H1 (cell line): Measurements from ENCODE around the gene NXPH3. TPM values are rescaled to one million over a fixed set of nuclear protein-coding genes. Genes with fewer than 3 reads are reported as not detected.

ENCODE experiments used
- CTCF ChIA-PET: fragments of 300-600 bp; sonication (Branson Sonifier 250); formaldehyde crosslinking; loops from one replicate; lab custom pipeline; 2021; ENCODE audit not compliant: partially characterized antibody; lab: Charles Lee
- POLR2A ChIA-PET: fragments of 300-600 bp; sonication (Branson Sonifier 250); formaldehyde crosslinking; loops from one replicate; lab custom pipeline; 2021; ENCODE audit warnings: inconsistent platforms; ENCODE audit not compliant: partially characterized antibody; lab: Charles Lee
- DNase-seq, 2 experiments: peaks; one replicate each; pipeline versions ENCODE4 v3.0.0 to v3.0.0-alpha.2; 2010 to 2022; ENCODE audit warnings: low spot score in 2 of 2, low read depth in 1 of 2, mixed read lengths in 1 of 2
- FAIRE-seq: peaks from 2 replicates; lab custom pipeline; 2011; peaks lifted over from hg19 to GRCh38; lab: Jason Lieb, UNC
- H2AFZ ChIP-seq: 2 replicates; pipeline ENCODE4 v1.8.1; 2012; ENCODE audit warnings: low read length, inconsistent platforms
- H2AK5ac ChIP-seq: 2 replicates; pipeline ENCODE4 v1.6.1; 2013; ENCODE audit warnings: low read depth, low read length
- H2BK120ac ChIP-seq: replicated peaks from 2 replicates; pipeline ENCODE3; 2013; ENCODE audit warnings: low read depth, low read length, inconsistent platforms
- H2BK12ac ChIP-seq: 2 replicates; pipeline ENCODE4 v1.6.1; 2013; ENCODE audit warnings: low read depth, low read length
- H2BK15ac ChIP-seq: 2 replicates; pipeline ENCODE4 v1.6.1; 2013; ENCODE audit warnings: low read length
- H2BK20ac ChIP-seq: 2 replicates; pipeline ENCODE4 v1.6.1; 2013; ENCODE audit warnings: low read length
- H2BK5ac ChIP-seq: 2 replicates; pipeline ENCODE4 v1.6.1; 2013; ENCODE audit warnings: low read depth, low read length
- H3K14ac ChIP-seq: 2 replicates; pipeline ENCODE4 v1.6.1; 2013; ENCODE audit warnings: inconsistent platforms; ENCODE audit not compliant: insufficient read length
- H3K18ac ChIP-seq: 2 replicates; pipeline ENCODE4 v1.6.1; 2013; ENCODE audit warnings: low read length; ENCODE audit errors: extremely low read depth
- H3K23ac ChIP-seq: 2 replicates; pipeline ENCODE4 v1.6.1; 2013; ENCODE audit warnings: inconsistent platforms; ENCODE audit not compliant: insufficient read length
- H3K23me2 ChIP-seq: 2 replicates; pipeline ENCODE4 v1.6.1; 2013; ENCODE audit warnings: low read depth, low read length
- H3K27ac ChIP-seq: 2 replicates; pipeline ENCODE4 v1.6.1; 2011; ENCODE audit warnings: low read depth, low read length, inconsistent platforms
- H3K27me3 ChIP-seq, 4 experiments: replicated peaks in 1 of 4; 1 replicate in 1 of 4; 2 replicates in 3 of 4; pipeline versions ENCODE4 v1.6.1 to v1.8.1; 2011 to 2013; ENCODE audit warnings: low read length in 3 of 4, mild to moderate bottlenecking in 3 of 4, inconsistent platforms in 2 of 4, mixed read lengths in 2 of 4, moderate library complexity in 1 of 4; ENCODE audit not compliant: control insufficient read depth in 3 of 4, insufficient read depth in 3 of 4; ENCODE audit errors: extremely low read depth in 1 of 4
- H3K36me3 ChIP-seq, 4 experiments: 2 replicates each; pipeline versions ENCODE4 v1.6.1 to v1.8.1; 2011 to 2013; ENCODE audit warnings: mild to moderate bottlenecking in 4 of 4, low read length in 3 of 4, moderate library complexity in 2 of 4, control low read depth in 1 of 4, inconsistent platforms in 1 of 4; ENCODE audit not compliant: insufficient read depth in 4 of 4, control insufficient read depth in 2 of 4
- H3K4ac ChIP-seq: replicated peaks from 2 replicates; pipeline ENCODE3; 2013; ENCODE audit warnings: low read length, low read depth, mixed read lengths, inconsistent platforms; ENCODE audit not compliant: insufficient read length
- H3K4me1 ChIP-seq, 4 experiments: replicated peaks in 1 of 4; 1 replicate in 1 of 4; 2 replicates in 3 of 4; pipeline versions ENCODE4 v1.6.1 to v1.8.1; 2011 to 2013; ENCODE audit warnings: low read length in 3 of 4, inconsistent platforms in 2 of 4, mixed read lengths in 1 of 4; ENCODE audit not compliant: insufficient read depth in 4 of 4, control insufficient read depth in 3 of 4
- H3K4me2 ChIP-seq, 2 experiments: 2 replicates each; pipeline versions ENCODE4 v1.6.1 to v1.8.1; 2011 to 2013; ENCODE audit warnings: low read depth in 2 of 2, low read length in 2 of 2, control low read depth in 1 of 2, inconsistent platforms in 1 of 2, mild to moderate bottlenecking in 1 of 2; ENCODE audit not compliant: insufficient read depth in 1 of 2
- H3K4me3 ChIP-seq, 4 experiments: fragments of 200-600, 300-600 bp in 1 of 4; sonication (generic), shearing (Covaris generic), sonication (Bioruptor Twin) in 1 of 4; 2 replicates each; pipeline versions ENCODE4 v1.5.1 to v1.8.1; 2011 to 2016; ENCODE audit warnings: low read length in 4 of 4, low read depth in 3 of 4, control low read depth in 2 of 4, inconsistent platforms in 2 of 4, mild to moderate bottlenecking in 2 of 4, mixed read lengths in 1 of 4, moderate library complexity in 1 of 4; ENCODE audit not compliant: insufficient read depth in 2 of 4; ENCODE audit errors: extremely low read depth in 1 of 4
- H3K56ac ChIP-seq: replicated peaks from 2 replicates; pipeline ENCODE3; 2013; ENCODE audit warnings: low read depth, mild to moderate bottlenecking, mixed read lengths, low read length, inconsistent platforms; ENCODE audit not compliant: insufficient read length
- H3K79me1 ChIP-seq: 2 replicates; pipeline ENCODE4 v1.6.1; 2013; ENCODE audit warnings: low read depth, low read length, control low read depth
- H3K79me2 ChIP-seq, 2 experiments: 2 replicates each; pipeline versions ENCODE4 v1.6.1 to v1.8.1; 2012 to 2013; ENCODE audit warnings: low read length in 2 of 2, mild to moderate bottlenecking in 2 of 2, inconsistent platforms in 1 of 2; ENCODE audit not compliant: insufficient read depth in 2 of 2, control insufficient read depth in 1 of 2
- H3K9ac ChIP-seq, 4 experiments: replicated peaks in 1 of 4; 1 replicate in 1 of 4; 2 replicates in 3 of 4; pipeline versions ENCODE4 v1.6.1 to v1.8.1; 2011 to 2013; ENCODE audit warnings: low read depth in 3 of 4, low read length in 3 of 4, control low read depth in 2 of 4, mild to moderate bottlenecking in 2 of 4, moderate library complexity in 2 of 4, inconsistent platforms in 1 of 4; ENCODE audit errors: extremely low read depth in 1 of 4
- H3K9me3 ChIP-seq, 2 experiments: 2 replicates each; pipeline versions ENCODE4 v1.6.1 to v1.8.1; 2012 to 2013; ENCODE audit warnings: mild to moderate bottlenecking in 2 of 2, moderate library complexity in 2 of 2, control low read depth in 1 of 2, inconsistent platforms in 1 of 2, low read depth in 1 of 2, low read length in 1 of 2, mixed read lengths in 1 of 2; ENCODE audit not compliant: insufficient read depth in 2 of 2
- H4K20me1 ChIP-seq, 2 experiments: replicated peaks in 1 of 2; 2 replicates each; pipeline versions ENCODE3 to v1.8.1; 2011 to 2013; ENCODE audit warnings: inconsistent platforms in 2 of 2, low read length in 2 of 2, mild to moderate bottlenecking in 1 of 2; ENCODE audit not compliant: insufficient read depth in 2 of 2, control insufficient read depth in 1 of 2
- H4K5ac ChIP-seq: 2 replicates; pipeline ENCODE4 v1.6.1; 2013; ENCODE audit warnings: low read length, low read depth, mixed read lengths, inconsistent platforms; ENCODE audit not compliant: insufficient read length
- H4K8ac ChIP-seq: 2 replicates; pipeline ENCODE4 v1.8.0; 2013; ENCODE audit warnings: mild to moderate bottlenecking, moderate library complexity, low read length, inconsistent platforms; ENCODE audit not compliant: insufficient read depth; ENCODE audit errors: extremely low read depth
- H4K91ac ChIP-seq: replicated peaks from 2 replicates; pipeline ENCODE3; 2013; ENCODE audit warnings: low read length, mixed read lengths, inconsistent platforms; ENCODE audit not compliant: insufficient read length
- RBBP5 ChIP-seq: IDR thresholded peaks from 2 replicates; pipeline ENCODE4 v1.7.1; 2012; ENCODE audit warnings: low read depth, mild to moderate bottlenecking, inconsistent platforms, low read length, moderate library complexity, borderline replicate concordance
- WGBS, 2 experiments: shearing (Covaris generic) in 1 of 2; methylation state at CpG; one replicate each; pipeline versions ENCODE4 v1.1.6 to v1.1.7; 2013 to 2015; ENCODE audit warnings: low lambda C conversion rate in 2 of 2, mixed read lengths in 2 of 2, inconsistent platforms in 1 of 2, low coverage in 1 of 2, missing lambda C conversion rate in 1 of 2; ENCODE audit not compliant: insufficient replicate concordance in 2 of 2, insufficient coverage in 1 of 2, insufficient read length in 1 of 2; ENCODE audit errors: extremely low coverage in 1 of 2, missing lambda C conversion rate in 1 of 2; 5-methylcytosine and 5-hydroxymethylcytosine counted together
- polyA plus RNA-seq, 7 experiments: library from polyadenylated mRNA; depleted of rRNA in 3 of 7; stranded (reverse) in 5 of 7; unstranded in 2 of 7; fragments of >200 nt in 5 of 7; fragments of 200-250 nt in 2 of 7; gene quantifications; 1 replicate in 5 of 7; 2 replicates in 1 of 7; 4 replicates in 1 of 7; pipeline versions ENCODE4 v1.2.1 to v1.2.3, GENCODE V29; 2011 to 2013; ENCODE audit warnings: missing spikeins in 2 of 7, mixed read lengths in 2 of 7
- total RNA-seq: library from RNA; stranded (reverse); fragmentation: NEBNext Ultra II Directional; extraction: Animal tissue kit (Norgen Biotek cat#: 25700); gene quantifications from 2 replicates; pipeline ENCODE4 v1.2.1, GENCODE V29; 2021

Gene NXPH3
- total and polyA plus RNA-seq, 2 of the 8 experiments (the other 6 are each of a cell fraction or from before 2014, with no cell fraction given) = 2.5 to 3.7 TPM

DNA sequence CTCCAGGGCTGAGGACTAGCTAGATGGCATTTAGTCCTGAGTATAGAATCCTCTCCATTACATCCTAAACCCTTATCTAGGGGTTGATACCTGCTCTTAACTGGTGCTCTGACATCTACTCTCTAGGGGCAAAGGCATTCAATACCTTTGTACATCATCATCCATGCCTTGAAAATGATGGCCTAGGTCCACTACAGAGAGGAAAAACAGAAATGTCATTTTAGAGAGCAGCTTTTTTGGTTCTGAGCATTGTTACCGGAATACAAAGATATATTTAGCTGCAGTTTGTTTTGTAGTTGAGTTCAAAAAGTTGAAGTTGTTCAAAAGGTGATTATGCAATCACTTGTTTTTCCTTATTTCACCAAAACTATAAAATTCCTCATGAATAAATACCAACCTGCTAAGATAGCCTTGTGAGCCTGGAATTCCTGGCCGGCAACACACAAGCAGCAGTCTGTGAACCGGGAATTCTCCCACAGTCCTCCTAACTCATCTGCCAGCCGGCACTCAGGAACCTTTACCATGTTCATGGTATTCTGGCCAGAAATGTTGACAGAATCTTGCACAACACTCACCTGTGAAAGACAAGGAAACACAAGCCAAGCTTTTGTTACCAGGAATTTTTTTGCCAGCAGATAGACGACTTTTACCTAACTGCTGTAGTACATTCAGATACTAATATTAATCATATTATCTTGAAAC is 35.4 kb downstream of the NXPH3 start:
- Histone ChIP-seq H3K36me3 (peaks cover 2 to 37% (median 7%) of the 10 kb centered on the region in 4 experiments; a peak in 5 of 8 replicates), H2BK15ac (no peak overlapping the region), H3K9me3 (no peaks in the 10 kb centered on the region), H3K14ac (no peak overlapping the region), H3K4me1 (no peaks in the 10 kb centered on the region), H3K27ac (no peak overlapping the region), H3K4me2 (no peak overlapping the region), H3K79me1 (no peaks in the 10 kb centered on the region), H4K5ac (no peak overlapping the region), H3K9ac (no peak overlapping the region), H2BK120ac (no peak overlapping the region), H2AFZ (no peak overlapping the region), H3K56ac (no peak overlapping the region), H3K18ac (no peak overlapping the region), H3K27me3 (no peaks in the 10 kb centered on the region), H4K91ac (no peak overlapping the region), H3K4ac (no peak overlapping the region), H2BK20ac (no peak overlapping the region), H2BK5ac (no peak overlapping the region), H2BK12ac (no peak overlapping the region), H3K23me2 (no peaks in the 10 kb centered on the region), H3K23ac (no peak overlapping the region), H3K4me3 (no peak overlapping the region), H4K20me1 (peaks cover 3% of the 10 kb centered on the region in 2 experiments), H3K79me2 (no peaks in the 10 kb centered on the region), H2AK5ac (no peak overlapping the region), H4K8ac (no peak overlapping the region)
- DNase-seq = no peak
- CTCF ChIA-PET = interaction anchor here (0.6 to 1.0 kb wide), 3 partner anchors 7 to 21 kb away, joined by 3 to 5 read pairs (median 3); no protein-coding TSS in a partner anchor
- no peak for FAIRE-seq
- WGBS, 2 experiments = 90% methylated on average over 5 of the region's 5 CpGs; no CpG with 5 or more reads in 1 of the 2 experiments
- POLR2A ChIA-PET = no interaction called here
- TF ChIP-seq RBBP5 = no peak
